Activated T-cell treated with anti-CD3 and anti-CD28 coated beads, Interleukin-2, amount 50 U/mL, for 1 hour (primary cell): ENCODE results near the gene GASK1A.
"Not testable (repeated sequence)": the region's sequence is repeated elsewhere in the genome, so short reads cannot be mapped to it uniquely, and the experiment has no call there.

Source experiments
- DNase-seq: peaks from one replicate; pipeline ENCODE4 v3.0.0-alpha.2; 2020

Gene GASK1A

DNA sequence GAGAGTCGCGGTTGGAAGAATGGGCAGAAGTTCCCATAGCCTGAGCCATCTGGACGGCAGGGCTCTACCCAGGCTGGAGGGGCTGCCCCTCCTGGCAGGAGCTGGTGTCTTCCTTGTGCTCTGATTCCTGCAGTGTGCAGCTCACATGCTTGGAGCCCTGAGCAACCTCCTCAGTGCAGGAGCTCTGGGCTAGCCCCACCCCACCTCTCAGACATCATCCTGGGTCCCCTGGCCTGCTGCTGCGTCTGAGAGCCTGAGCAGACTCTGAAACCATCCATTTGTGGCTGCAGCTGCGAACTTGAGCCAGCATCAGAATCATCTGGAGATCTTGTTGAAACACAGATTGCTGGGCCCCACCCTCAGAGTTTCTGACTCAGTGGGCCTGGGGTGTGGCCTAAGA, 84.0 kb downstream of the GASK1A start:
- no peak for DNase-seq

DNA sequence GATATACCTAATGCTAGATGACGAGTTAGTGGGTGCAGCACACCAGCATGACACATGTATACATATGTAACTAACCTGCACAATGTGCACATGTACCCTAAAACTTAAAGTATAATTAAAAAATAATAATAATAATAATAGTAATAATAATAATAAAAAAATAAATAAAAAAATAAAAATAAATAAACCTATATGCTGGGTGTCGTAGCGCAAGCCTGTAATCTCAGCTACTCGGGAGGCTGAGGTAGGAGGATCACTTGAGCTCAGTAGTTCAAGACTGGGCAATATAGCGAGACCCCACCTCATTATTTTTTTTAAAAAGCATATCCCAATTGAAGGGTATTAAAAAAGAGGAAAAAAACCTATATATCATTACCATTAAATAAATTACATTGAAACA, 91.6 kb downstream of the GASK1A start:
- not testable (repeated sequence) for DNase-seq

DNA sequence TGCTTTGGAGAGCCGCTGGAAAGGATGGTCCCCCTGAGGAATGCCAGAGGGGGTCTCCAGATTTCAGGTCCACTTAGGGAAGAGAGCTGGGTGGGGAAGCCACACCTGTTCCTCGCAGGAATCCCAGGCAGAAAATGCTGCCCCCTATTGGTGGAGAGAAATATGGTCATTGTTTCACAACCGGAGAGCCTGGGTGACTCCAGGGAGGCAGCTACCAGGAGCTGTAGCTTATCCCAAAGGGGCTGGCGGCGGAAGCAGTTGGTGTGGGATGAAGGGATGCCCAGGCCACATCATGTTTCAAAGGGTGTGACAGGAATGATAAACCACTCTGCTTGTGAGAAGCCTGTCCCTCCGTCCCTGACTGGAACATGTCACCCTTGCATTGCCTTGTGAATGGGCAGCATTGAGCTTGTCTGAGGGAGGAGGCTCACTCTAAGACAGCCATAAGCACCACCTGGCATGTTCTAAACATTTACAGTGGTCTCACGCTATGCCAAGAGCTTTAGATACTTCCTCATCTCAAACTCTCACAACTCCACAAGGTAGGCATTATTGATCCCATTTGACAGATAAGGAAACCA, 92.3 kb downstream of the GASK1A start:
- DNase-seq, result no peak

DNA sequence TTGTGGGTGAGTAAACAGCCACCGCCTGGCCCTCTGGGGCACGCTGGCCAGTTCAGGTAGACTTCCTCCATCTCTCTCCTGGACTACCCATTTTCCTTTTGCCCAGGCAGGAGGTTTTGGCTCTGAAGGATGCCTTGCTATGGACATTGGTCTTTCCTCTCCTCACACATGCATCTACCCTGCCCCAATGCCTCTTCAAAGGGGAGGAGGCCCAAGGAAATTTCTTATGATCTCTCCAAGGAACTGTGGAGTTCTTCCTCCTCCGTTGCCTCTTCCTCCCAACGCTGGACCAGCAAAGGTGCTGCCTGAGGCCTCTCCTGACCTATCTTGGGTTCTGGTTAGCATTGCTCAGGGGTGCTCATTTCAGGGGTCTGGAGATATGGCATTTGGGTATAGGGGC, 93.2 kb downstream of the GASK1A start:
- DNase-seq, result no peak

DNA sequence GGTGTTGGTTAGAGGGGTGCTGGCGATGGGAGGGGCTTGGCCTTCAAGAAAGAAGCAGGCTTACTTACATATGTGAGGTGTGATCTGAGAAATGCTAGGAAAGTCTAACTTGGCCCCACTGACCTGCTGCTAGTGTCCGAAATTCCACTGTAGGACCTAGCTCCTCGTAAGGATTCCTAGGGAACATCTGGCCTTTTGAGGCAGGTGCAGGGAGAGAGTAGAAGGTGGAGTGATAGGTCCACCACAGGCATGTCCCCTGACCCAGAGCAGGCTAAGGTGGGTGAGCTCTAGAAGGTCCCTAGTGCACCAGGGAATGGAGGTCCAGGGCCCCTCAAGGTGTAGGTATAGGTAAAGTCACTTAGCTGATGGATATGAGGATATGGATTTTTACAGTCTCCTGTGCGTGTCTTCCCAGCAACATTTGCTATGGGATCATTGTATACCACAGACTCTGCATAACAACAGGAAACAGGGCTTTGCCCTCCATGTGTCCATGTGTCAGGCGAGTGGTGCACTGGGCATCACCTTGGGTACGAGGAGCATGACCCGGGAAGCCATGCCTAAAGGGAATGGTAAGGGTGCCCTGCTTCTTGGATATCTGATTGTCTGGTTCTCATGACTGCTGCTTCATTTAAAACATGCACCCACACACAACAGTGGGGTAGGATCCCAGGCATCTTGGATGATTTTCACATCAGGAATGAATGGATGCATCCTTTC, 94.2 kb downstream of the GASK1A start:
- no peak for DNase-seq

DNA sequence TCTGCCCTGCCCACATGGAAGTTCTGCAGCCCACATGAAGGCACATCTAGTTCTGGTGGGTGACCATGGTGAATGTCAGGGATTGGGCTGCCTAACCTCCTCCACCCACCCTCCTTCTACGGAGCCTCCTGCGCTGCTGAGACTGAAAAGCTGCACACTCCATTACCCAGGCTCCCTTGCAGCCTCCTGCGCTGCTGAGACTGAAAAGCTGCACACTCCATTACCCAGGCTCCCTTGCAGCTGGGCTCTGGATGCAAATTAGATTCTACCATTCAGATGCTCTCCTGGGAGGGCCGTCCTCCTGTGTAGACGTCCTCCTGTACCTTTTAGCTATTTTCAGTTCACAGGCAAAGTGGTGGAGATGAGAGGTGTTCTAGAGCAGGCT, 94.7 kb downstream of the GASK1A start:
- DNase-seq, result no peak

DNA sequence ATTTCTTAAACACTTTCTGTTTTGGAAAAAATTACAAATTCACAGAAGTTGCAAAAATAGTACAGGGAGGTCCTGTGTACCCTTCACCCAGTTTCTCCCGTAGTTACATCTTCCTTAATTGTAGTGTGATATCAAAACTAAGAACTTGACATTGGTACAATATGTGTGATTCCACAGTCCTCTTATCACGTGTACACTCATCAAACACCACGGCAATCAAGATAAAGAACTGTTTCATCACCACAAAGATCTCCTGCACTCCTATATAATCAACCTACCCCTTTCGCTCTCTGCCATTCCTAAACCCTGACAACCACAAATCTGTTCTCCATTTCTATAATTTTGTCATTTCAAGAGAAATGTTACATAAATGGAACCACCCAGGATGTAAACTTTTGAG, 95.4 kb downstream of the GASK1A start:
- no peak for DNase-seq

DNA sequence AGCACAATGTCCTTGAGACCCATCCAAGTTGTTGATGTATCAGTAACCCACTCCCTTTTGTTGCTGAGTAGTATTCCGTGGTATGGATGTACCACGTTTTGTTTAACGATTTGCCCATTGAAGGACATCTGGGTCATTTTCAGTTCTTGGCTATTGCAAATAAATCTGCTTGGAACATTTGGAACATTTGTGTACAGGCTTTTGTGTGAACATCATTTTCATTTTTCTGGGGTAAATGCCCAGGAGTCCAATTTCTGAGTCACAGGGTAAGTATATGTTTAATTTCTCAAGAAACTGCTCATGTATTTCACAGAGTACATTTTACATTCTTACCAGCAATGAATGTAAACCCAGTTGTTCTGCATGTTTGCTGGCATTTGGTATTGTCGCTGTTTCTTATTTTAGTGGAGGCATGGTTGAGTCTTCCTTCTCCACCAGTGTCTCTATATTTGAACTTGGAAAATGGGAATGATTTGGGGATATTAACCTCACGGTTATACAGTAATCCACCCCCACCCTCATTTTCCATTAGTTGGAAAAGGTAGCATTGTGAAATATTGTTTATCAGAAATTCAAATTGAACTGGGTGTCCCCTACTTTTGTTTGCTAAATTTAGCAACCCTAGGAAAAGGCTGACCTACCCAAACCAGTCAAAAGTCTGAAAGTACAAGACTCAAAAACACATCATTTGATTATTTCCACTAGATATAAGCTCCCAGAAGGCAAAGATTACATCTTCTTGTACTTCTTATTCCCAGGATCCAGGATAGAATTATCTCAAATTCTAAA, 96.0 kb downstream of the GASK1A start:
- DNase-seq, result no peak

DNA sequence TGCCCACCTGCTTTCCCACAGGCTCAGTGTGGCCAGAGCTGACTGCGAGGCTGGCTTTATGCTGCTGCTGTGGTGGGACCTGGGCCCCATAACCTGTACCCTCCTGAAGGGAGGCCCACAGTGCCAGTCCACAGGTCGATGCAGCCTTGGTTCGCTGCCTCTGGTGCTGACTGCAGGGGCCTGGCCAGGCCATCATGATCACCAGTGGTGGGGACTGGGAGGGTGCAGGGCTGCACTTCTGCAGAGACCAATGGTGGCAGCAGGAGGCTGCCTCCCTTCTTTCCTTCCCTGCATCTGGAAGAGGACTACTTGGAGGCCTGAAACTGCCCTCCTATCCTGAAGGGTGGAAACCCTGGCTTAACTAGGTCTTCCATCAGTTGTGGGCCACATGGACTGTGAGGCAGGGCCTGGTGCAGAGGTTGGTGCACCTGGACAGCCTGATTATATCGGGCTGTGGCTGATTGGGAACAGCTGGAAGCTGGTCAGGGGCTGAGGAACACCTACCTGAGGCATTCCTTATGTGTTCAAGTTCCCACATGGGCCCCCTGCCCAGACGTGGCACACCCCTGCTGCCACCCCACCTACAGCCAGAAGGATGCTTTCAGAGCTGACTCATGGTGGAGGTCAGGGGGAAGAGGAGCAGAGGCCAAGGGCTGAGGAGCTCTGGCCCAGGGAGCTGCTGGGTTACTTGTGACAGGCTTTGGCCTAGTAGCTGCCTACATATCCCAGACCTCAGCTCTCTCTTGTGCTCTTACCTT, 97.0 kb downstream of the GASK1A start:
- no peak for DNase-seq

DNA sequence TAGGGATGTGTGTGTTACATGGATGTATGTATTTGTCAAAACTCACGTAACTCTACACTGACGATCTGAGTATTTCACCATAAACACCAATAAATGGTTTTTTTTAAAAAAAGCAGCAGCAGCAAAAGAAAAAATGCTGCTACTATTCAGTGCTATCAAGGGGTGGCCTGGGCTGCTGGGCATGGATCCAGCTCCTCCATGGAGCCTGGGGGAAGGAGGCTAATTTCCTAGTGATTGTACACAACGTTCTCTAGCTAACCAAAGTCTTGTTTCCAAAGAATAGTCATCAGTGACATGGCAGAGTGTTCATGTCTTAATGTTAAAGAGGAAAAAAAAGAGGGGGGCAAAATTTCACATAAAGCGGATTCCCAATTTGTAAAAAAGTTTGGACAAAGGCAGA, 97.7 kb downstream of the GASK1A start:
- DNase-seq, result no peak

DNA sequence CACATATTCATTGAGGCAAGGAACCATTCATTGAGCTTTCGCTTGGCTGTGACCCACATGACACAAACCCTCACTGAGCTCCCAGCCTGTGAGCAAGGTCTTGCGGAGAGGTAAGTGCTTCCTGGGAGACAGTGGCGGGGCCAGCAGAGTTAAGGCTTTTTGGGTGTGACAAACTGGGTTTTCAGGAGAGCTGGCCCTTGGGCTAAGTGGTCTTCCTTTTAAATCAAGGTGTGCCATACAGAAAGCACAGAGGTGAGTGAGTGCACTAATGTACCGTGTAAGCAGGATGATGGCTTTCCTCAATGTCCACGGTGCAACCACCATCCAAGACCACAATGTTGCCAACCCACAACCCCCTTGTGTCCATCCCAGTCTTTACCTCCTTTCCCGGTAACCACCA, 98.2 kb downstream of the GASK1A start:
- no peak for DNase-seq

DNA sequence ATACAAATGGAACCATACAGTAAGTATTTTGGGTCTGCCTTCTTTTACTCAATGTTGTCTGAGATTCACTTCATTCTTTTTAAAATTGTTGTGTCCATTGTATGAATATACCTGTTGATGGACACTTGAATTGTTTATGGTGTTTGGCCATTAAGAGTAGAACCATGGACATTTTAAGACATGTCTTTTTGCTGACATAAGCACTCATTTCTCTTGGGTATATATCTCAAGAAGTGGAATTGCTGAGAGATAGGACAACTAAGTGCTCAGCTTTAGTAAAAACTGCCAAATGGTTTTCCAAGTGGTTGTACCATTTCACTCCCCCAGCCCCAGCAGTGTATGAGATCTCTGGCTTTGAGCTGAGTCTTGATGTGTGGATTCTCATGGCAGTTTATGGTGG, 98.6 kb downstream of the GASK1A start:
- DNase-seq, result no peak

DNA sequence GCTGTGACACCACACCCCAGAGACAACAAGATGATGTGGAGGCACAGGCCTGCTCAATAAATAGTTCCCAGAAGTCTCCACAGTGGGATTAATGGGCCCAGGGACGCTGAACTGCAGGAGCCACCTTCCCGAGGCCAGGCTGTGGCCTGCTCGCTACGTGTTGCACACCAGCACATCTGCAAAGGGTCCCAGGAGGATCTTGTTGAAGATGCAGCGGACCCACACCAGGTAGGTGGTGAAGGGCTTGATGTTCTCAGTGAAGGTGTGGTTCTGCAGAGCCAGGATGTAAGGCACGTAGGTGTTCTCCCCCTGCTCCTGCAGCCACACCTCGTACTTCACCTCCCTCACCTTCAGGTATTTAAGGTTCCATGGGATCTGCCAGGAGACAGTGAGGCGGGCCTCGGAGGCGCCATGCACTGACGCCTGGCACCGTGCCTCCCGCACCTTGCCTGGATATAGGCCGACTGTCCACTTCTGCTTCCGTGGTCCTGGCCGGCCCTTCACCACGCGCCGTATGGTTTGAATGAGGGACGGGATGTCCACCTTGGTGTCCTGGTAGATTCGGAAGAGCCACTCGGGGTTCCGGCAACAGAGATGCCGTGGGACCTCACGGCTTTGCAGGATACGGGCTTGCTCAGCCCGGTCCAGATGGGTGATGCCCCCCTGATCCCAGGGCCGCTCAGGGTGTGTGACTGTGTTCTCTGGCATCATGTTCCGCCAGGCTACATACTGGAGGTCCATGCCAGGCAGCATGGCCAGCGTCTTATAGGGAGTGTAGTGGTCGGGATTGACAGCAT, 100.6 kb downstream of the GASK1A start:
- no peak for DNase-seq

DNA sequence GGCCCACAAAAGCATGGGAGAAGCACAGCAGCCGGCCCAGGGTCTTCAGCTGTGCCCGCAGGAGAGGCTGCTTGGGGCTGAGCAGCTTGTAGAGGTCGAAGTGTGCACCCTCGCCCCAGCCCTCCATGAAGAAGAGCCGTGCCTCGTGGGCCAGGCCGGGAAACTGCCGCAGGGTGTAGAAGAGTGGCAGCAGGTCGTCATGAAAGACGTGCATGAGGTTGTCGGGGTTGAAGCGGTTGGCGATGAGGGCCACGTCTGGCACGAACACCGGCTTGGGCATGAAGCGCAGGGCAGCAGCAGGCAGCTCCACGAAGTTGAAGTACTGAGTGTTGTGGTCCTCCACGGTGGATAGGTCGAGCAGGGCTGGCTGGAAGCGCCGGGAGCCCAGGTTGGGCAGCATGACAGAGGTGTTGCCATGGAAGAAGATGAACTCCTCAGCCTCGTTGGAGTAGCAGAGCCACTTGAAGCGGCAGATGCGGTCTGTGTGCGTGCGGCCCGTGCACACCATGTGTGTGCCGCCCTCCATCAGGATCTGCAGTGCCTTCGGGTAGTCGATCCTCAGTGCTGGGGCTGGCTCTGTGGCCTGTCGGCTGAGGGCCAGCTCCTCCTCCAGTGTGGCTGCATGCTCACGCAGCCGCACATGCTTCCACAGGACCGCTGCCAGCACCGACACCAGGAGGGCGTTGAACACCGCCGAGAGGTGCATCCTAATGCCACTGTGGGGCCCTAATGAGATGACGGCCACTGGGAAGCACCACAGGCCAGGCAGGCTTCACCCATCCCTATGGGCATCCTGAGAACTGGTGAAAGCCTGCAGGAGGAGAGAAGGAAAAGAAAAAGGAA, 101.8 kb downstream of the GASK1A start:
- DNase-seq, result no peak

DNA sequence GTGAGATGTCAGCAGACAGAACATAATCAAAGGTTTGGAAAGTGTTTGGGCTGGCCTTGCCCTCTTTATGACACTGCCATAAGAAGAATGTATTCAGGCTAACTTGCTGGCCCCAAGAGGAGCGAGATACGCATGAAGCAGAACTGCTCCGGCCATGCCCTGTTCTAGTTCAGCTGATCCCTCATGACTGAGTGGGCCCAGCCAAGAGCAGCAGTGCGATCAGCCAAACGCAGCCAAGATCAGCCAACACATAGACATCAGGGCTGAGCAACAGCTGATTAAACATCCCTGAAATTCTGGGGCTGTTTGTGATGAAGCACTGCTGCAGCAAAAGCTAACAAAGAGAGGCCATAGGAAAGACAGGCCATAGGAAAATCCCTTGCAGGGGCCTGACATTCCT, 102.7 kb downstream of the GASK1A start:
- DNase-seq, result no peak

DNA sequence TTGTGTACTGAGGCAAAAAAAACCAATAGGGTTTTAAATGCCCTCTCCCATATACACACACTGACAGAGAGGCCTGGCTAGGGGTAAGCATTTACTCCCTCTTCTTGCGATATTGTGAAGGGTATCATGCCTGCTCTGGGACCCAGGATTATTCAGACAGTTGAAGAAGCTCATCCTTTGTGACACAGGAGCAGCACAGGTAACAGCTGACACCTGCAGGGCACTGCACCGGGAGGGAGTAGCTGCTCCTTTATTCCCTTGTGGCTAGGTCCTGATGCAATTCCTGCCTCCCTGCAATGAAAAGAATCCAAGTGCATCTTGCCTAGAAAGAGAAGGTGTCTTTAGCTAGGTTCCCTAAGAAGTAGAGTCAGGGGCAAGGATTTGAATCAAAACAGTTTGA, 103.3 kb downstream of the GASK1A start:
- no peak for DNase-seq

DNA sequence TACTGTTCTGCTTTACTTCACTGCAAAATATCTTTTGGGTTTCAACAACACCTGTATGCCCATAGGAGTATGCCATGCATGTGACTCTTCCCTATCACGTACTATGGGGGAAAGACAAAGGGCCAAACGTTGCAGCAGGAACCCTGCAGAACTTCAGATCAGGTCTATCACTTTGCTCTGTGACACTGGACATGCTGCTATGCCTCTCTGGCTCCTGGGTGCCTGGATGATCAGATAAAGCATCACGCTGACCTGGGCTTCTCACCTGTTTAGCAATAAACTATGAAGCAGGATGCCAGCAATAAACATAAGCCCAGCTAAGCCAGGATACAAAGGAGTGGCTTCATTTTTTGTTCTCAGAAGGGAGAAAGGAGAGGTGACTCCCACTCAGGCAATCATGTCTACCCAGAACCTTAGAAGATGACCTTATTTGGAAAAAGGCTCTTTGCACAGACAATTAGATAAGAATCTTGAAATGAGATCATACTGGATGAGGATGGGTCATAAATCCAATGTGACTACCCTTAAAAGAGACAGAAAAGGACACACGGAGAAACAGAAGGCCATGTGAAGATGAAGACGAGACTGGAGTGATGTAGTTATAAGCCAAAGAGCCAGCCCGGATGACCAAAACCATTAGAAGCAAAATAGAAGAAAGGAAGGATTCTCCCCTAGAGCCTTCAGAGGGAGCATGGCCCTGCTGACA, 107.5 kb downstream of the GASK1A start:
- DNase-seq, result no peak

DNA sequence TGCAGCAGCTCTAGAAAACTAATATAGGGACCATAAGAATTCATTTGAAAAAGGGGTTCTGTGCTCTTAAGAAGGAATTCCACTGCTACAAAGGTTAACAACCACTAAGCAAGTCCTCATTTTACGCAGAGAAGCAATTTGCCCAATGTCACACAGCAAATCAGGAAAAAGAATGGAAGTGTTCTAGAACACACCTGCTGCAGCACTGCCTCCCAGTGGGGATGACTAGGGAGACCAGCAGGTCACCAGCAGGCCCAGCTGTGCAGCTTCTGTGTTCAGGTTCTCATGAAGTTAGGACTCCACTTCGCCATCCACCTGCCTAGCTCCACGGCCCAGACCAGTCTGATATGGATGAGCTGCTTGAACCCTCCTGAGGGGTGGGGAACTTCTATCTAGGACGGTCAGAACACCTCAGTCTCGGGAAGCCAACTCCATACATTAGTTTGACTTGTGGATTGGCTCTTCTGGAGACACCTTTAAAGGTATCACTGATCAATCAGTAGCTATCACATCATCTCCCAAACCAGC, 108.2 kb downstream of the GASK1A start:
- no peak for DNase-seq

DNA sequence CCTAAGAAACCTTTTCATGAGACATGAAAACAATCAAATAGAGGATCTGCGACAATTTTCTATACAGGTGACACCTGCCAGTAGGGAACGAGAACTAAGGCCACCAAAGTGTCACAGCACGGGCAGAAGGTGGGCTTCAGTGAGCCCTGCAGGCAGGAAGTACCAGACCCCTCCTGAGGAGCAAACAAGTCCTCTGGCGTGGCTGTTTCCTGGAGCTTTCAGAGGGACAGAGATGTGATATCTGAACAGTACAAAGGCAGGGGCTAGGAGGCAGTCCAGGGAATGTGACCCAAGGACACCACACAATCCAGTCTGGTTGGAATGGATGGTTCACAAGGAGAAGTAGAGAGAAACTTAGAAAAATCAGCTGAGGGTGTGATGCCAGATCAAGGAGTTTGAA, 110.0 kb downstream of the GASK1A start:
- no peak for DNase-seq

DNA sequence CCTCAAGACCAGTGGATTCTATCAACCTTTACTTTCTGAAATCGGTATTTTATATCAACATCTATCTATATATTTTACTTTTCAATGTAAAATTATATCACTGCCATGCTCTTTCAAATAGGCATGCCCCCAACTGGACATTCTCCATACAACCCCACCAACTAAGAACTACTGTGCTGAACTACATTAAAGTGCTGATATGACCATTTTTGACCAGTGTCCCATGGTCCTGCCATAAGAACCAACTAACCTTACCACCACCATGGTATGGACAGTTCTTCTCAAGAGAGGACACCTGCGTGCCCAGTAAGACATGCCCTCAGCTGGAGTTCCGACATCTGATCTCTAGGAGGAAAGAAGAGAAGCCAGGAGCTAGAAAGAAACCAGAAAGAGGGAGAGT, 111.1 kb downstream of the GASK1A start:
- DNase-seq, result no peak

DNA sequence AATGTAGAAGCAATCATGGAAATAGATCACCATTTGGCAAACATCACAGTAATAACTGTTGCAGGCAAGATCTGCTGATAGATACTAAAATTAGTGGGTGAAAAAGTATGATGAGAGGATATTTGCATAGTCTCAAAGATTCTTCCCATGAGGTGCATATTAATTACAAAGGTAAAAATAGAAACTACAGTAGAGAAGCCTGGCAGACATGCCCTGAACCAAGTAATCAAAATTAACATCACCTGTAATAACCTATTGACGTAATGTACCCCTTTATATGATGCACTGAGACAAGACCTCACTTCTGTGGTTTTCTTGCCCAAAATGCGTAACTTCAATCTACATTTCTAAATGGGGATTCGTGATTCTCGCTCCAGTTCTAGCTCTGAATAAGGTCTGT, 112.4 kb downstream of the GASK1A start:
- DNase-seq, result no peak
